Gastrocnemius medialis (tissue), 4 donors: ENCODE results near the gene IL20. TPM values are rescaled to one million over a fixed set of nuclear protein-coding genes. Genes with fewer than 3 reads are reported as not detected.

Source experiments
- ATAC-seq, 2 donors: fragments of 150-250 bp; one replicate each; pipeline ENCODE4 v1.9.1; 2016
- DNase-seq, 2 donors: peaks; one replicate each; pipeline ENCODE4 v3.0.0-alpha.2; 2019
- H3K27ac ChIP-seq, 4 donors: fragments of 200-600 bp; sonication (generic); 1 replicate in 1 of 4; 2 replicates in 3 of 4; pipeline ENCODE4 v1.5.1; 2016 to 2018; ENCODE audit warnings: mild to moderate bottlenecking in 2 of 4, moderate library complexity in 1 of 4
- H3K27me3 ChIP-seq, 3 donors: fragments of 200-600 bp; sonication (generic) in 2 of 3; 1 replicate in 1 of 3; 2 replicates in 2 of 3; pipeline versions ENCODE4 v1.5.1 to v1.6.0; 2016 to 2019; ENCODE audit warnings: mild to moderate bottlenecking in 1 of 3, moderate library complexity in 1 of 3
- H3K36me3 ChIP-seq, 2 donors: fragments of 200-600 bp; sonication (generic) in 1 of 2; one replicate each; pipeline ENCODE4 v1.5.1; 2017 to 2018
- H3K4me1 ChIP-seq, 2 donors: fragments of 200-600 bp; sonication (generic) in 1 of 2; one replicate each; pipeline ENCODE4 v1.5.1; 2016 to 2017; ENCODE audit warnings: mild to moderate bottlenecking in 2 of 2
- H3K4me3 ChIP-seq, 4 donors: fragments of 200-600 bp; sonication (generic) in 3 of 4; 1 replicate in 1 of 4; 2 replicates in 3 of 4; pipeline ENCODE4 v1.5.1; 2016 to 2019; ENCODE audit warnings: mild to moderate bottlenecking in 2 of 4
- H3K9me3 ChIP-seq, 3 donors: fragments of 200-600 bp; sonication (generic) in 2 of 3; 1 replicate in 1 of 3; 2 replicates in 2 of 3; pipeline ENCODE4 v1.5.1; 2016 to 2019
- CTCF ChIP-seq, 5 experiments: fragments of 450-650 bp in 3 of 5; fragments of 200-600 bp in 2 of 5; sonication (generic) in 2 of 5; IDR thresholded peaks in 4 of 5; conservative IDR thresholded peaks in 1 of 5; 1 replicate in 4 of 5; 2 replicates in 1 of 5; pipeline ENCODE4 v1.5.1; 2016 to 2019; ENCODE audit warnings: antibody characterized with exemption in 5 of 5, mild to moderate bottlenecking in 3 of 5, moderate library complexity in 3 of 5
- POLR2A ChIP-seq, 2 donors: fragments of 450-650 bp; IDR thresholded peaks; one replicate each; pipeline ENCODE4 v1.6.1; 2017; ENCODE audit warnings: antibody characterized with exemption in 2 of 2, mild to moderate bottlenecking in 2 of 2, moderate library complexity in 2 of 2
- in situ Hi-C, 4 donors: fragments of 200-750 bp; cut with MboI; loops; one replicate each; pipeline versions ENCODE4 v1.15.0 to v1.8.0; 2017; ENCODE audit warnings: low sequenced_read_pairs in 4 of 4
- intact Hi-C: fragments of 100-400 bp; cut with DNase I; formaldehyde crosslinking; loops from one replicate; pipeline ENCODE4 v1.15.1; 2023; ENCODE audit warnings: low total_unique reads
- total RNA-seq, 4 donors: library from RNA; depleted of rRNA; stranded (reverse); fragments of >200 nt; gene quantifications; one replicate each; pipeline versions ENCODE4 v1.1.0 to v1.2.3, GENCODE V29; 2016

The IL20 gene
- total RNA-seq, 4 donors from 2014 or later, result not detected

GRCh38 chr1:206856674-206857464, 8.6 kb upstream of the IL20 start:
- Histone ChIP-seq H3K9me3 (no peaks in the 10 kb centered on the region), H3K27ac (no peak overlapping the region), H3K4me3 (no peak overlapping the region), H3K36me3 (no peaks in the 10 kb centered on the region), H3K27me3 (no peaks in the 10 kb centered on the region), H3K4me1 (no peaks in the 10 kb centered on the region)
- no peak for TF ChIP-seq CTCF (IDR thresholded peaks at IDR 0.05 in 4 of 5, conservative IDR thresholded peaks at IDR 0.05 in 1 of 5)
- no peak for TF ChIP-seq POLR2A (IDR thresholded peaks at IDR 0.05)
- ATAC-seq (no peak), DNase-seq (no peak)
- intact Hi-C loops (no loop called here), in situ Hi-C loops (no loop called here)

- Histone ChIP-seq H3K9me3 (no peaks in the 10 kb centered on the region), H3K27me3 (no peaks in the 10 kb centered on the region), H3K4me3 (no peak overlapping the region), H3K27ac (no peak overlapping the region), H3K36me3 (no peaks in the 10 kb centered on the region), H3K4me1 (no peaks in the 10 kb centered on the region)
- DNase-seq (no peak), ATAC-seq (no peak)
- in situ Hi-C loops, result no loop called here
- no peak for TF ChIP-seq CTCF (IDR thresholded peaks at IDR 0.05 in 4 of 5, conservative IDR thresholded peaks at IDR 0.05 in 1 of 5)
- TF ChIP-seq POLR2A (IDR thresholded peaks at IDR 0.05), result no peak
- intact Hi-C loops, result no loop called here
Observed at GRCh38 chr1:206859082-206859521, 6.3 kb upstream of the IL20 start.

GRCh38 chr1:206860165-206860564, 5.3 kb upstream of the IL20 start:
- in situ Hi-C loops, result loop anchor here (10.0 kb wide), 1 partner anchor 55 kb away; no protein-coding TSS in a partner anchor
- no peaks in the 10 kb centered on the region for H3K9me3 ChIP-seq
- peaks cover 0 to 1% of the 10 kb centered on the region in 2 donors for H3K4me1 ChIP-seq
- intact Hi-C loops, result no loop called here
- DNase-seq (no peak), ATAC-seq (no peak)
- TF ChIP-seq CTCF (IDR thresholded peaks at IDR 0.05 in 4 of 5, conservative IDR thresholded peaks at IDR 0.05 in 1 of 5), result no peak
- TF ChIP-seq POLR2A (IDR thresholded peaks at IDR 0.05), result no peak
- no peak overlapping the region for H3K27ac ChIP-seq
- no peak overlapping the region for H3K4me3 ChIP-seq
- H3K36me3 ChIP-seq, result no peaks in the 10 kb centered on the region
- H3K27me3 ChIP-seq, result no peaks in the 10 kb centered on the region

- H3K9me3 ChIP-seq, result no peaks in the 10 kb centered on the region
- no peaks in the 10 kb centered on the region for H3K36me3 ChIP-seq
- DNase-seq (no peak), ATAC-seq (no peak)
- H3K27me3 ChIP-seq, result no peaks in the 10 kb centered on the region
- no peak overlapping the region for H3K4me3 ChIP-seq
- no peak for TF ChIP-seq CTCF (IDR thresholded peaks at IDR 0.05 in 4 of 5, conservative IDR thresholded peaks at IDR 0.05 in 1 of 5)
- no peak for TF ChIP-seq POLR2A (IDR thresholded peaks at IDR 0.05)
- intact Hi-C loops (no loop called here), in situ Hi-C loops (loop anchor here (10.0 kb wide), 1 partner anchor 52 kb away; no protein-coding TSS in a partner anchor)
- no peak overlapping the region for H3K27ac ChIP-seq
- peaks cover 0 to 3% of the 10 kb centered on the region in 2 donors for H3K4me1 ChIP-seq
Observed at GRCh38 chr1:206863266-206863665, 2.2 kb upstream of the IL20 start.
